DND-41 (cell line): ENCODE results near the gene DPM1.

ENCODE experiments used
- ATAC-seq: fragments of 200-7000 bp; cut with Tn5 transposase; 3 replicates; pipeline ENCODE4 v1.9.1; 2021; ENCODE audit warnings: low read depth; ENCODE audit not compliant: insufficient read depth
- DNase-seq: peaks from one replicate; pipeline ENCODE4 v3.0.0-alpha.2; 2020
- H2AFZ ChIP-seq: 2 replicates; pipeline ENCODE4 v1.6.0; 2012; ENCODE audit warnings: low read depth, low read length
- H3K27ac ChIP-seq: 2 replicates; pipeline ENCODE4 v1.5.1; 2012; ENCODE audit warnings: low read length, inconsistent platforms
- H3K27me3 ChIP-seq: fragments of 200-600 bp; sonication (generic); 2 replicates; pipeline ENCODE4 v1.6.0; 2012; ENCODE audit warnings: low read length, mild to moderate bottlenecking, inconsistent platforms; ENCODE audit not compliant: insufficient read depth, poor library complexity
- H3K36me3 ChIP-seq: 2 replicates; pipeline ENCODE4 v1.5.1; 2012; ENCODE audit warnings: low read length, inconsistent platforms; ENCODE audit not compliant: insufficient read depth
- H3K4me1 ChIP-seq: 2 replicates; pipeline ENCODE4 v1.5.1; 2012; ENCODE audit warnings: mild to moderate bottlenecking, low read length; ENCODE audit not compliant: insufficient read depth
- H3K4me2 ChIP-seq: 2 replicates; pipeline ENCODE4 v1.6.0; 2012; ENCODE audit warnings: mild to moderate bottlenecking, moderate library complexity, low read length, inconsistent platforms; ENCODE audit not compliant: insufficient read depth
- H3K4me3 ChIP-seq, 2 experiments: fragments of 200-600 bp in 1 of 2; shearing (Covaris generic) in 1 of 2; 2 replicates each; pipeline ENCODE4 v1.5.1; 2012 to 2016; ENCODE audit warnings: inconsistent platforms in 2 of 2, low read length in 2 of 2, mild to moderate bottlenecking in 2 of 2, low read depth in 1 of 2, moderate library complexity in 1 of 2
- H3K79me2 ChIP-seq: 2 replicates; pipeline ENCODE4 v1.6.0; 2012; ENCODE audit warnings: low read length, inconsistent platforms; ENCODE audit not compliant: insufficient read depth
- H3K9ac ChIP-seq: 2 replicates; pipeline ENCODE4 v1.6.0; 2012; ENCODE audit warnings: low read depth, mild to moderate bottlenecking, inconsistent platforms, low read length, moderate library complexity
- H3K9me3 ChIP-seq: 2 replicates; pipeline ENCODE4 v1.5.1; 2012; ENCODE audit warnings: low read length, moderate library complexity, mild to moderate bottlenecking, inconsistent platforms; ENCODE audit not compliant: insufficient read depth, severe bottlenecking
- H4K20me1 ChIP-seq: 2 replicates; pipeline ENCODE4 v1.6.0; 2012; ENCODE audit warnings: low read length; ENCODE audit not compliant: insufficient read depth
- CTCF ChIP-seq: IDR thresholded peaks from 2 replicates; pipeline ENCODE4 v1.5.1; 2012; ENCODE audit warnings: borderline replicate concordance, low read length, moderate library complexity, mild to moderate bottlenecking; ENCODE audit not compliant: poor library complexity, severe bottlenecking; ENCODE audit errors: extremely low read depth
- EZH2 ChIP-seq: IDR thresholded peaks from 3 replicates; pipeline ENCODE4 v1.6.1; 2012; ENCODE audit warnings: borderline replicate concordance, low read depth, mild to moderate bottlenecking, moderate library complexity, low read length, inconsistent platforms; ENCODE audit not compliant: severe bottlenecking

DPM1 gene

GRCh38 chr20:50895111-50895830 is 63.1 kb downstream of the DPM1 start:
- no peak overlapping the region for H3K9ac ChIP-seq
- peaks cover 65% of the 10 kb centered on the region for H4K20me1 ChIP-seq
- no peaks in the 10 kb centered on the region for H3K4me1 ChIP-seq
- no peak for ATAC-seq
- no peak overlapping the region for H3K27ac ChIP-seq
- no peak overlapping the region for H3K4me3 ChIP-seq
- peaks cover 28% of the 10 kb centered on the region for H3K79me2 ChIP-seq
- TF ChIP-seq CTCF (no peak), EZH2 (no peak)
- peaks cover 96% of the 10 kb centered on the region for H3K36me3 ChIP-seq
- no peak overlapping the region for H2AFZ ChIP-seq
- DNase-seq: no peak
- H3K9me3 ChIP-seq: no peaks in the 10 kb centered on the region
- no peaks in the 10 kb centered on the region for H3K27me3 ChIP-seq
- H3K4me2 ChIP-seq: no peak overlapping the region

GRCh38 chr20:50893620-50894019 is 64.7 kb downstream of the DPM1 start:
- Histone ChIP-seq H4K20me1 (peaks cover 67% of the 10 kb centered on the region), H3K36me3 (peaks cover 96% of the 10 kb centered on the region)

GRCh38 chr20:50892394-50892793 is 65.9 kb downstream of the DPM1 start:
- Histone ChIP-seq H3K27ac (no peak overlapping the region), H3K9me3 (no peaks in the 10 kb centered on the region), H3K4me2 (no peak overlapping the region), H3K79me2 (peaks cover 6% of the 10 kb centered on the region), H2AFZ (no peak overlapping the region), H3K9ac (no peak overlapping the region), H3K4me1 (no peaks in the 10 kb centered on the region), H3K36me3 (peaks cover 95% of the 10 kb centered on the region), H3K27me3 (no peaks in the 10 kb centered on the region), H4K20me1 (peaks cover 65% of the 10 kb centered on the region), H3K4me3 (no peak overlapping the region)
- ATAC-seq (no peak), DNase-seq (no peak)
- no peak for TF ChIP-seq EZH2
- no peak for TF ChIP-seq CTCF

More at GRCh38 chr20:50893620-50894019, 64.7 kb downstream of the DPM1 start:
- Histone ChIP-seq H3K9me3 (no peaks in the 10 kb centered on the region), H3K4me2 (no peak overlapping the region), H3K4me3 (no peak overlapping the region), H3K27me3 (no peaks in the 10 kb centered on the region), H3K9ac (no peak overlapping the region), H3K79me2 (peaks cover 19% of the 10 kb centered on the region), H2AFZ (no peak overlapping the region), H3K4me1 (no peaks in the 10 kb centered on the region), H3K27ac (no peak overlapping the region)
- TF ChIP-seq EZH2 (no peak), CTCF (no peak)
- DNase-seq (peak; percentile 1), ATAC-seq (no peak)

- peaks cover 84% of the 10 kb centered on the region for H3K36me3 ChIP-seq
- H3K4me1 ChIP-seq: no peaks in the 10 kb centered on the region
- no peak overlapping the region for H3K4me2 ChIP-seq
- no peak for TF ChIP-seq EZH2
- no peaks in the 10 kb centered on the region for H3K27me3 ChIP-seq
- ATAC-seq (no peak), DNase-seq (no peak)
- no peak overlapping the region for H2AFZ ChIP-seq
- no peak overlapping the region for H3K9ac ChIP-seq
- no peak overlapping the region for H3K27ac ChIP-seq
- H3K79me2 ChIP-seq: peaks cover 4% of the 10 kb centered on the region; the same call in 1 of the 2 replicates
- H4K20me1 ChIP-seq: peaks cover 68% of the 10 kb centered on the region
- no peak overlapping the region for H3K4me3 ChIP-seq
- H3K9me3 ChIP-seq: no peaks in the 10 kb centered on the region
Observed at GRCh38 chr20:50891138-50891537, 67.2 kb downstream of the DPM1 start.
